Right atrium auricular region (tissue), 2 donors: ENCODE results near the gene TPD52L2. TPM values are rescaled to one million over a fixed set of nuclear protein-coding genes. Genes with fewer than 3 reads are reported as not detected.

Experiments
- DNase-seq: peaks from one replicate; pipeline ENCODE4 v3.0.0-alpha.2; 2019; ENCODE audit warnings: low spot score
- H3K27ac ChIP-seq, 2 donors: fragments of 200-600 bp; sonication (generic); 1 replicate in 1 of 2; 2 replicates in 1 of 2; pipeline ENCODE4 v1.5.1; 2016 to 2019
- H3K27me3 ChIP-seq, 2 donors: fragments of 200-600 bp; sonication (generic); one replicate each; pipeline versions ENCODE4 v1.5.1 to v1.6.0; 2017 to 2019
- H3K36me3 ChIP-seq: fragments of 200-600 bp; sonication (generic); one replicate; pipeline ENCODE4 v1.5.1; 2016
- H3K4me1 ChIP-seq, 2 donors: fragments of 200-600 bp; sonication (generic); one replicate each; pipeline versions ENCODE4 v1.5.1 to v1.6.0; 2017 to 2019
- H3K4me3 ChIP-seq, 2 donors: fragments of 200-600 bp; sonication (generic); 1 replicate in 1 of 2; 2 replicates in 1 of 2; pipeline ENCODE4 v1.5.1; 2017 to 2019; ENCODE audit warnings: mild to moderate bottlenecking in 1 of 2, moderate library complexity in 1 of 2
- H3K9me3 ChIP-seq, 2 donors: fragments of 200-600 bp; sonication (generic); one replicate each; pipeline ENCODE4 v1.5.1; 2019
- total RNA-seq, 2 donors: library from RNA; depleted of rRNA; stranded (reverse); fragments of >200 nt; gene quantifications; one replicate each; pipeline ENCODE4 v1.1.0, GENCODE V29; 2016
- TF ChIP-seq, protein P1 (sequence below), 2 donors: fragments of 200-600 bp; sonication (generic); IDR thresholded peaks; one replicate each; pipeline ENCODE4 v1.5.1; 2019; ENCODE audit warnings: antibody characterized with exemption in 2 of 2

The TPD52L2 gene
- total RNA-seq, 2 donors from 2014 or later = 80.6 to 84.0 TPM

DNA sequence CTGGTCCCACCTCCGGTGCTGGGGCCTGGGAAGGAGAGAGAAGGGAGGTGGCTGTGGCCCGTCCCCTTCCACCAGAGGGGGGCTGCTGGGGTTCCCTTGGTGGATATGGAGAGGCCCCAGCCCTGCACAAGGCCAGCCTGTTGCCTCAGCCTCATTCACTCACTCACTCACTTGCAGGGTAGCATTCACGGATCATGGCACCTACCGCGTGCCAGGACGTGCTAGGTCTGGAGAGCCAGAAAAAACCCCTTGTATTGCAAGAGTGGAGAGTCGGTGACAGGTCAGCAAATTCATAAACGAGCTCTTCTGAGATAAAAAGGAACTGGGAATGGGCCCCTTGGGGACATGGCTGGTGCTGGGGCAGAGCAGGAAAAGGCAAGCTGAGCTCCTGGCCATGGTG lies 27.6 kb upstream of the TPD52L2 start:
- no peaks in the 10 kb centered on the region for H3K27me3 ChIP-seq
- no peak overlapping the region for H3K4me3 ChIP-seq
- H3K36me3 ChIP-seq = no peaks in the 10 kb centered on the region
- TF ChIP-seq, protein P1, sequence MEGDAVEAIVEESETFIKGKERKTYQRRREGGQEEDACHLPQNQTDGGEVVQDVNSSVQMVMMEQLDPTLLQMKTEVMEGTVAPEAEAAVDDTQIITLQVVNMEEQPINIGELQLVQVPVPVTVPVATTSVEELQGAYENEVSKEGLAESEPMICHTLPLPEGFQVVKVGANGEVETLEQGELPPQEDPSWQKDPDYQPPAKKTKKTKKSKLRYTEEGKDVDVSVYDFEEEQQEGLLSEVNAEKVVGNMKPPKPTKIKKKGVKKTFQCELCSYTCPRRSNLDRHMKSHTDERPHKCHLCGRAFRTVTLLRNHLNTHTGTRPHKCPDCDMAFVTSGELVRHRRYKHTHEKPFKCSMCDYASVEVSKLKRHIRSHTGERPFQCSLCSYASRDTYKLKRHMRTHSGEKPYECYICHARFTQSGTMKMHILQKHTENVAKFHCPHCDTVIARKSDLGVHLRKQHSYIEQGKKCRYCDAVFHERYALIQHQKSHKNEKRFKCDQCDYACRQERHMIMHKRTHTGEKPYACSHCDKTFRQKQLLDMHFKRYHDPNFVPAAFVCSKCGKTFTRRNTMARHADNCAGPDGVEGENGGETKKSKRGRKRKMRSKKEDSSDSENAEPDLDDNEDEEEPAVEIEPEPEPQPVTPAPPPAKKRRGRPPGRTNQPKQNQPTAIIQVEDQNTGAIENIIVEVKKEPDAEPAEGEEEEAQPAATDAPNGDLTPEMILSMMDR (IDR thresholded peaks at IDR 0.05) = no peak
- H3K9me3 ChIP-seq = no peaks in the 10 kb centered on the region
- no peak for DNase-seq
- peaks cover 0 to 32% of the 10 kb centered on the region in 2 donors for H3K4me1 ChIP-seq
- H3K27ac ChIP-seq = no peak overlapping the region

DNA sequence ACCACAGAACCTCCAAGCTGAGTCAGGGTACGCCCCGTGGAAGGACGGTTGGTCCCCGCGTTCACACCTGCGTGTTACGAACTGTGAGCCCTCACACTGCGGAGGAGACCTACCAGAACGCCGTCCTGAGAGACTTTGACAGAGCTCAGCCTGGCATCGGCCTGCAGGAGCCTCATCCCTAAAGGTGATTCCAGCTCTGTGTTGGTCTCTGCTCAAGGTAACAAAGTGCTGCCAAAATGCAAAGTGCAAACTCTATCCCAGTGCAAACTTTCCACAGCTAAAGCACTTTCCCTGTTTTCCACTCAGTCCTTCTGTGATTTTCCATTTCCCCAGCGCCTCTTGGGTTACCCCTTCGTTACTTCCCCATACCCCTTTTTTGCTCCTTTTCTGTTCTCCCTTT lies 25.4 kb upstream of the TPD52L2 start:
- TF ChIP-seq, protein P1 (IDR thresholded peaks at IDR 0.05) = no peak
- no peaks in the 10 kb centered on the region for H3K36me3 ChIP-seq
- no peak overlapping the region for H3K4me3 ChIP-seq
- H3K9me3 ChIP-seq = no peaks in the 10 kb centered on the region
- H3K27me3 ChIP-seq = no peaks in the 10 kb centered on the region
- DNase-seq = no peak
- H3K27ac ChIP-seq = no peak overlapping the region
- peaks cover 0 to 20% of the 10 kb centered on the region in 2 donors for H3K4me1 ChIP-seq

DNA sequence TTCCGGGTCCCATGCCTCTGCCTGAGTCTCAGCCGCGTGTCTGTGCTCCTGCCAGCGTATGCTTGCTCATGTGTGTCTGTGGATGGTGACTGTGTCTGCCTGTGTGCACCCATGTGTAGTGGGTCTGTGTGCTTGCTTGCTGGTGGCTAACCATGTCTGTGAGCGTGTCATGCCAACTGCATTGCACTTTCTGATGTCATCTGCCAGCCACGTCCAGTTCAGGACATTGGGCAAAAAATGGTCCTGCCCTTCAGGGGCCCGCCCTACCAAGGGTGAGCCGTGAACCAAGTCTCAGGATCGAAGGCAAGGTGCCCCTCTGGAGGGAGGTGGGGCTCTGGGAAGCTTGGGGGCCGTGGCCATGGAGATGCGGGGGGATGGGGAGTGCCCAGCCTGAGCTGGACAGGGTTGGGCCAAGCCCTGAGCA lies 24.7 kb upstream of the TPD52L2 start:
- Histone ChIP-seq H3K4me1 (peaks cover 0 to 20% of the 10 kb centered on the region in 2 donors), H3K27me3 (no peaks in the 10 kb centered on the region)

DNA sequence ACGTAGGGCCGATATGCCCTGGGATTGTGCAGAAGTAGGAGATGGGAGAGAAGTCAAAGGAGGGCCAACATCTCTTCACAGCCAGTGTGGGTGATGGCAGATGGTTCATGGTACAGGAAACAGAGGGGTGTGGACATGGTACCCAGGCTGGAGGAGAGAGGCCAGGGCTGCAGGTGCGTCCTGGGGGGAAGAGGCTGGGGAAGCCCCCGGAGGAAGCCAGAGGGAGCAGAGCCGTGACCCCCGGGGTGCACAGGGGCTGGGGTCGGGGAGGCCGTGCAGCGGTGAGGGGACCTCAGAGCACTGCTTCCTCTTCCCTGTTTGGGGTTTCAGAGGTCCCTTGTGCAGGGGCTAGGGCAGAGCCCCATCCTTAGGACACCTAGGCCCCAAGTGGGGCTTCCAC lies 22.8 kb upstream of the TPD52L2 start:
- H3K4me1 ChIP-seq = peaks cover 0 to 36% of the 10 kb centered on the region in 2 donors
- no peaks in the 10 kb centered on the region for H3K9me3 ChIP-seq
- no peaks in the 10 kb centered on the region for H3K36me3 ChIP-seq
- TF ChIP-seq, protein P1 (IDR thresholded peaks at IDR 0.05) = no peak
- no peak overlapping the region for H3K27ac ChIP-seq
- no peaks in the 10 kb centered on the region for H3K27me3 ChIP-seq
- H3K4me3 ChIP-seq = no peak overlapping the region
- DNase-seq = no peak

More for the DNA sequence above, 24.7 kb upstream of the TPD52L2 start:
- TF ChIP-seq, protein P1 (IDR thresholded peaks at IDR 0.05) = no peak
- no peak for DNase-seq
- Histone ChIP-seq H3K27ac (no peak overlapping the region), H3K4me3 (no peak overlapping the region), H3K36me3 (no peaks in the 10 kb centered on the region), H3K9me3 (no peaks in the 10 kb centered on the region)

DNA sequence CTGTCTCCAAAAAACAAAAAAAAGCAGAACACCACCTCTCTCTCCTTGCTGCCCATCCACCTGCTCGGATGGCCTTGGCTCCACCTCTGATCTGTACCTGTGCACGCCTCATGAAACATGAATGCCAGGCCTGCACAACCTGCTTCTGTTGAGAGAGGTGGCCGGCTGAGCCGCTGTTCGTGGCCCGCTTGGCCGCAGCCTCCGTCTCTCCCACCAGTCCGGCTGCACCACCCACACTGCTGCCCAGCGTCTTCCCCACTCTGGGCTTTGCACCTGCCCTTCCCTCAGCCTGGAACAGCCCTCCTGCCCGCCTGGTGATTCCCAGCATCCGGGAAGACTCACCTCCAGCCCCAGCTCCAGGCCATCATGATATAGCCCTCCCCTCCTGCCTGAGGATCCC lies 21.8 kb upstream of the TPD52L2 start:
- Histone ChIP-seq H3K9me3 (no peaks in the 10 kb centered on the region), H3K36me3 (no peaks in the 10 kb centered on the region), H3K4me1 (peaks cover 0 to 45% of the 10 kb centered on the region in 2 donors), H3K27me3 (no peaks in the 10 kb centered on the region), H3K4me3 (no peak overlapping the region), H3K27ac (no peak overlapping the region)
- DNase-seq = no peak
- TF ChIP-seq, protein P1 (IDR thresholded peaks at IDR 0.05) = no peak

DNA sequence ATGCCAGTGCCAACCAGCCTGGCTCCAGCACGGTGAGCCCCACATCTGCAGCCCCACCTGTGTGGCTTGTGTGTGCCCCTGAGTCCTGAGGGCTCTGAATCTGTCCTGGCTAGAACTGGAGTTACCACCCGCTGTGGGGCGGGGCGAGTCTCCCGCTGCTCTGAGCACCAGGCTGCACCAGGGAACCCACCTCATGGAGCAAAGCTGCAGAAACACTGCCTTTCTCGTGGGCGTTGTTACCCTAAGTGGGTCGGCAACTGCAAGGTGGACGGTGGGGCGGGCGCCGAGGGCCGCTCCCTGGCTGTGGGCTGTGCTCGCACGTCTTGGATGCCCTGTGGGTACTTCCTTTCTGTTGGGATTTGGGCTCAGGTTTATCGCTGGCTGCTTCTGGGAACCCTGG lies 21.3 kb upstream of the TPD52L2 start:
- H3K27me3 ChIP-seq = no peaks in the 10 kb centered on the region

More for the DNA sequence above, 21.3 kb upstream of the TPD52L2 start:
- H3K4me1 ChIP-seq = peaks cover 0 to 51% of the 10 kb centered on the region in 2 donors
- no peak overlapping the region for H3K27ac ChIP-seq
- no peaks in the 10 kb centered on the region for H3K9me3 ChIP-seq
- no peak overlapping the region for H3K4me3 ChIP-seq
- TF ChIP-seq, protein P1 (IDR thresholded peaks at IDR 0.05) = no peak
- no peaks in the 10 kb centered on the region for H3K36me3 ChIP-seq
- DNase-seq = no peak
